Measurements from ENCODE around the gene DMD.

GRCh38 chrX:31215277-31215815, 1996.0 kb downstream of the DMD start:
- no peak for TF ChIP-seq EZH2 (IDR thresholded peaks at IDR 0.05)
- TF ChIP-seq POLR2AphosphoS5 (IDR thresholded peaks at IDR 0.05; ENCODE audit: borderline replicate concordance, low read depth, low read length): no peak
- TF ChIP-seq FOXP2 (optimal IDR thresholded peaks at IDR 0.05; ENCODE audit: control extremely low read depth, extremely low read length, insufficient read depth): no peak
